PC-3 (cell line): ENCODE data around the gene CREB3L4.

Experiments
- EZH2phosphoT487 ChIP-seq: fragments of 300-600 bp; sonication (generic); IDR thresholded peaks from 2 replicates; pipeline ENCODE4 v1.6.1; 2018; ENCODE audit warnings: mild to moderate bottlenecking, antibody characterized with exemption, low read length, borderline replicate concordance
- TF ChIP-seq, protein P1 (sequence below): fragments of 300-600 bp; sonication (generic); conservative IDR thresholded peaks from 2 replicates; pipeline ENCODE4 v1.5.1; 2017; ENCODE audit warnings: antibody characterized with exemption, low read depth, mild to moderate bottlenecking, low read length

DNA sequence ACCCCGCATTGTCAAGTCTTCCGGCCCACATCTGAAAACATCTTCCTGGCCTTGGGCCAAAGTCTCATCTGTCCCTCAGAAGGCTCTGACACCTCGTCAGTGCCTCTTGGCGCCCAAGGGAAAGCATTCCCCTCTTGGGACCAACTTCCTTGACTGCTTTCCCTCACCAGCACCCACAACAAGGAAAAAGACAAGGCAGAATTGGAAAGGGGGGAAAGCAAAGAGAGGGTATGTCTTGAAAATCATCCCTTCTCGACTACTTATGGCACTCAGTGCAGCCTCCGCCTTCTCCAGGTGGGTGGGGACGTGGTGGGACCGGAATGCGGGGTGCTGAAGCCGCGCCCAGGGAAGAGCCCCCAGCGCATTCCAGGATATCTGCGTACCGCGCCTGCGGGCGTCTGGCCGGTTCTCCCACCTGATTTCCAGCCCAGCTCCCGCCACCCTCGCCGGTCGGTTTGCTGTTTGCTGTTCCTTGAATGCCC is 3.8 kb upstream of the CREB3L4 start:
- TF ChIP-seq, protein P1, sequence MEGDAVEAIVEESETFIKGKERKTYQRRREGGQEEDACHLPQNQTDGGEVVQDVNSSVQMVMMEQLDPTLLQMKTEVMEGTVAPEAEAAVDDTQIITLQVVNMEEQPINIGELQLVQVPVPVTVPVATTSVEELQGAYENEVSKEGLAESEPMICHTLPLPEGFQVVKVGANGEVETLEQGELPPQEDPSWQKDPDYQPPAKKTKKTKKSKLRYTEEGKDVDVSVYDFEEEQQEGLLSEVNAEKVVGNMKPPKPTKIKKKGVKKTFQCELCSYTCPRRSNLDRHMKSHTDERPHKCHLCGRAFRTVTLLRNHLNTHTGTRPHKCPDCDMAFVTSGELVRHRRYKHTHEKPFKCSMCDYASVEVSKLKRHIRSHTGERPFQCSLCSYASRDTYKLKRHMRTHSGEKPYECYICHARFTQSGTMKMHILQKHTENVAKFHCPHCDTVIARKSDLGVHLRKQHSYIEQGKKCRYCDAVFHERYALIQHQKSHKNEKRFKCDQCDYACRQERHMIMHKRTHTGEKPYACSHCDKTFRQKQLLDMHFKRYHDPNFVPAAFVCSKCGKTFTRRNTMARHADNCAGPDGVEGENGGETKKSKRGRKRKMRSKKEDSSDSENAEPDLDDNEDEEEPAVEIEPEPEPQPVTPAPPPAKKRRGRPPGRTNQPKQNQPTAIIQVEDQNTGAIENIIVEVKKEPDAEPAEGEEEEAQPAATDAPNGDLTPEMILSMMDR: no peak
- no peak for TF ChIP-seq EZH2phosphoT487
